H9 (cell line): Measurements from ENCODE around the gene FEV. TPM values are rescaled to one million over a fixed set of nuclear protein-coding genes. Genes with fewer than 3 reads are reported as not detected.

ENCODE experiments used
- DNase-seq: peaks from one replicate; pipeline ENCODE4 v3.0.0-alpha.2; 2017
- H2AFZ ChIP-seq: one replicate; pipeline ENCODE4 v1.6.1; 2013; ENCODE audit warnings: mild to moderate bottlenecking, low read length, control low read depth, moderate library complexity
- H2AK5ac ChIP-seq: 2 replicates; pipeline ENCODE4 v1.6.1; 2013; ENCODE audit warnings: low read length, control low read depth, mixed read lengths; ENCODE audit not compliant: insufficient read length
- H2BK120ac ChIP-seq: one replicate; pipeline ENCODE4 v1.6.1; 2013; ENCODE audit warnings: low read depth, mild to moderate bottlenecking, low read length, control low read depth, inconsistent platforms; ENCODE audit not compliant: poor library complexity, severe bottlenecking
- H2BK12ac ChIP-seq: 2 replicates; pipeline ENCODE4 v1.6.1; 2013; ENCODE audit warnings: low read length, control low read depth, mixed read lengths, low read depth; ENCODE audit not compliant: insufficient read length
- H2BK15ac ChIP-seq: 2 replicates; pipeline ENCODE4 v1.6.1; 2013; ENCODE audit warnings: low read depth, low read length, control low read depth
- H2BK20ac ChIP-seq: one replicate; pipeline ENCODE4 v1.6.1; 2013; ENCODE audit warnings: low read depth, mild to moderate bottlenecking, low read length, control low read depth, inconsistent platforms; ENCODE audit not compliant: poor library complexity, severe bottlenecking
- H2BK5ac ChIP-seq: 2 replicates; pipeline ENCODE4 v1.6.1; 2013; ENCODE audit warnings: low read length, control low read depth, mixed read lengths; ENCODE audit not compliant: insufficient read length
- H3K14ac ChIP-seq: 2 replicates; pipeline ENCODE4 v1.6.1; 2013; ENCODE audit warnings: low read length, control low read depth; ENCODE audit not compliant: insufficient read depth
- H3K18ac ChIP-seq: 2 replicates; pipeline ENCODE4 v1.6.1; 2013; ENCODE audit warnings: low read depth, mild to moderate bottlenecking, mixed read lengths, low read length, control low read depth; ENCODE audit not compliant: insufficient read length
- H3K23ac ChIP-seq: 2 replicates; pipeline ENCODE4 v1.6.1; 2013; ENCODE audit warnings: low read length, control low read depth, mixed read lengths, low read depth; ENCODE audit not compliant: insufficient read length
- H3K23me2 ChIP-seq: 2 replicates; pipeline ENCODE4 v1.6.1; 2013; ENCODE audit warnings: low read depth, mild to moderate bottlenecking, mixed read lengths, low read length, control low read depth; ENCODE audit not compliant: insufficient read length, poor library complexity, severe bottlenecking
- H3K27ac ChIP-seq: 2 replicates; pipeline ENCODE4 v1.5.1; 2013; ENCODE audit warnings: low read length, control low read depth, mixed read lengths, low read depth; ENCODE audit not compliant: insufficient read length
- H3K27me3 ChIP-seq: 2 replicates; pipeline ENCODE4 v1.6.1; 2013; ENCODE audit warnings: low read length, control low read depth, inconsistent platforms; ENCODE audit not compliant: insufficient read depth
- H3K4ac ChIP-seq: 2 replicates; pipeline ENCODE4 v1.6.1; 2013; ENCODE audit warnings: low read depth, mild to moderate bottlenecking, control low read depth, inconsistent platforms, low read length, moderate library complexity
- H3K4me1 ChIP-seq: 2 replicates; pipeline ENCODE4 v1.6.1; 2013; ENCODE audit warnings: low read length, control low read depth, inconsistent platforms; ENCODE audit not compliant: insufficient read depth
- H3K4me2 ChIP-seq: 2 replicates; pipeline ENCODE4 v1.6.1; 2013; ENCODE audit warnings: low read length, control low read depth, mixed read lengths; ENCODE audit not compliant: insufficient read length, insufficient read depth
- H3K56ac ChIP-seq: 2 replicates; pipeline ENCODE4 v1.6.1; 2013; ENCODE audit warnings: low read depth, mild to moderate bottlenecking, mixed read lengths, low read length, control low read depth; ENCODE audit not compliant: insufficient read length
- H3K79me1 ChIP-seq: 2 replicates; pipeline ENCODE4 v1.6.1; 2013; ENCODE audit warnings: low read depth, mild to moderate bottlenecking, moderate library complexity, low read length, control low read depth, inconsistent platforms; ENCODE audit not compliant: insufficient read depth, poor library complexity, severe bottlenecking
- H3K79me2 ChIP-seq: 2 replicates; pipeline ENCODE4 v1.6.1; 2013; ENCODE audit warnings: low read length, control low read depth, inconsistent platforms; ENCODE audit not compliant: insufficient read depth
- H3K9ac ChIP-seq: 2 replicates; pipeline ENCODE4 v1.6.1; 2013; ENCODE audit warnings: low read length, control low read depth, mixed read lengths; ENCODE audit not compliant: insufficient read length; ENCODE audit errors: extremely low read depth
- H3K9me3 ChIP-seq: one replicate; pipeline ENCODE4 v1.6.1; 2013; ENCODE audit warnings: low read depth, low read length, inconsistent platforms; ENCODE audit not compliant: control insufficient read depth
- H3T11ph ChIP-seq: one replicate; pipeline ENCODE4 v1.6.1; 2013; ENCODE audit warnings: mild to moderate bottlenecking, low read length, control low read depth, inconsistent platforms
- H4K20me1 ChIP-seq: one replicate; pipeline ENCODE4 v1.6.1; 2013; ENCODE audit not compliant: control insufficient read depth, insufficient read length, insufficient read depth
- H4K5ac ChIP-seq: 2 replicates; pipeline ENCODE4 v1.6.1; 2013; ENCODE audit warnings: low read depth, mild to moderate bottlenecking, mixed read lengths, low read length, control low read depth; ENCODE audit not compliant: insufficient read length
- H4K8ac ChIP-seq: replicated peaks from 2 replicates; pipeline ENCODE4 v1.6.1; 2013; ENCODE audit warnings: low read length, control low read depth, mixed read lengths, low read depth; ENCODE audit not compliant: insufficient read length
- H4K91ac ChIP-seq: 2 replicates; pipeline ENCODE4 v1.6.1; 2013; ENCODE audit warnings: low read depth, mild to moderate bottlenecking, moderate library complexity, mixed read lengths, low read length, control low read depth; ENCODE audit not compliant: insufficient read length
- H3K27ac Mint-ChIP-seq, 3 experiments: 2 replicates in 2 of 3; 3 replicates in 1 of 3; pipeline ENCODE4 v1.8.0; 2020 to 2021; ENCODE audit warnings: mixed read lengths in 3 of 3, mild to moderate bottlenecking in 1 of 3, moderate library complexity in 1 of 3
- H3K27me3 Mint-ChIP-seq: 2 replicates; pipeline ENCODE4 v1.8.0; 2021; ENCODE audit warnings: low read depth, mild to moderate bottlenecking, moderate library complexity, mixed read lengths
- H3K36me3 Mint-ChIP-seq, 3 experiments: 2 replicates in 2 of 3; 3 replicates in 1 of 3; pipeline ENCODE4 v1.8.0; 2020 to 2021; ENCODE audit warnings: low read depth in 3 of 3, mixed read lengths in 3 of 3; ENCODE audit not compliant: insufficient read depth in 1 of 3
- H3K4me1 Mint-ChIP-seq, 2 experiments: 2 replicates each; pipeline ENCODE4 v1.8.0; 2020; ENCODE audit warnings: mixed read lengths in 2 of 2
- H3K4me3 Mint-ChIP-seq, 2 experiments: 2 replicates in 1 of 2; 3 replicates in 1 of 2; pipeline ENCODE4 v1.8.0; 2020 to 2021; ENCODE audit warnings: mild to moderate bottlenecking in 2 of 2, mixed read lengths in 2 of 2, moderate library complexity in 1 of 2
- H3K9me3 Mint-ChIP-seq, 2 experiments: 2 replicates in 1 of 2; 3 replicates in 1 of 2; pipeline ENCODE4 v1.8.0; 2020; ENCODE audit warnings: mild to moderate bottlenecking in 2 of 2, mixed read lengths in 2 of 2, moderate library complexity in 1 of 2
- WGBS: extraction: QIAGEN DNeasy Blood & Tissue Kit; methylation state at CpG from one replicate; pipeline ENCODE4 v1.1.7; 2013; ENCODE audit warnings: missing lambda C conversion rate, low lambda C conversion rate, mixed read lengths; ENCODE audit not compliant: insufficient read length; ENCODE audit errors: extremely low coverage; 5-methylcytosine and 5-hydroxymethylcytosine counted together
- long read RNA-seq: library from polyadenylated mRNA; unstranded; transcript quantifications from one replicate; pipeline ENCODE4 v2.0.0, GENCODE V29; 2020
- total RNA-seq: library from RNA; stranded (reverse); gene quantifications from 2 replicates; pipeline ENCODE4 v1.2.1, GENCODE V29; 2021
- TF ChIP-seq, protein P1 (sequence below): fragments of 200-600 bp; sonication (generic); conservative IDR thresholded peaks from 3 replicates; pipeline ENCODE4 v1.8.0; 2021; ENCODE audit warnings: antibody characterized with exemption, mild to moderate bottlenecking

The FEV gene
- not detected in 2 replicates for total RNA-seq
- long read RNA-seq = 0 reads

DNA sequence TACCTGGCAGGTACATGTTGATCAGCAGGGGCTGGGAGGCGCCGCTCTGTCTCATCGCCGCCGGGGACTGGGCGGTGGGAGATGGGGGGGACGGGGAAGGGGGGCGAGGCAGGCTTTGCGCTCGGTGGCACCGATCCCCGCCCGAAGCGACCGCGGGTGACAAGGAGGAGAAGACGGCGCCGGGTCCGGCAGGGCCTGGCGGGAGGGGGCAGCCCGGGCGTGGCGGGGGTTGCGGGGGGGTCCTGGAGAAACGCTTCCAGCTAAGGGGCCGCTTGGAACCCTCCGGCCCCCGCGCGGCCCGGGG is at the start of gene FEV:
Gene FEV, minus strand, starts transcription at position 164 of the 304 bp plus-strand sequence. Its CDS starts 109 bp downstream, at position 55.
- Histone ChIP-seq H3K56ac (no peak within 1 kb of the TSS), H2BK5ac (no peak within 1 kb of the TSS), H3K4ac (no peak within 1 kb of the TSS), H3K9me3 (no peaks in the 10 kb centered on the region), H2AK5ac (no peak within 1 kb of the TSS), H3K4me2 (peak within 1 kb of the TSS; percentile 42), H3K79me1 (no peaks in the 10 kb centered on the region), H3K79me2 (no peaks in the 10 kb centered on the region), H4K91ac (no peak within 1 kb of the TSS), H3K23me2 (peaks cover 16% of the 10 kb centered on the region), H4K20me1 (no peaks in the 10 kb centered on the region), H2BK120ac (no peak within 1 kb of the TSS), H2AFZ (no peak within 1 kb of the TSS), H3K27ac (no peak within 1 kb of the TSS), H3K4me1 (no peaks in the 10 kb centered on the region; the same call in 1 of the 2 replicates), H3T11ph (no peak within 1 kb of the TSS), H2BK15ac (no peak within 1 kb of the TSS), H4K8ac (no peak within 1 kb of the TSS), H3K9ac (no peak within 1 kb of the TSS), H3K18ac (no peak within 1 kb of the TSS), H3K23ac (no peak within 1 kb of the TSS), H2BK20ac (no peak within 1 kb of the TSS), H2BK12ac (no peak within 1 kb of the TSS), H4K5ac (no peak within 1 kb of the TSS), H3K27me3 (peaks cover 89% of the 10 kb centered on the region), H3K14ac (no peak within 1 kb of the TSS)
- Mint-ChIP-seq H3K9me3 (peaks cover 2 to 6% of the 10 kb centered on the region in 2 experiments; a peak in 2 of 5 replicates), H3K36me3 (peaks cover 0 to 3% (median 0%) of the 10 kb centered on the region in 3 experiments; a peak in 1 of 7 replicates), H3K4me3 (peak within 1 kb of the TSS; percentile 45 to 82), H3K27ac (no peak within 1 kb of the TSS), H3K4me1 (peaks cover 10 to 29% of the 10 kb centered on the region in 2 experiments), H3K27me3 (peaks cover 99% of the 10 kb centered on the region)
- DNase-seq = no peak
- no CpG with 5 or more reads among the region's 32 CpGs for WGBS
- TF ChIP-seq, protein P1, sequence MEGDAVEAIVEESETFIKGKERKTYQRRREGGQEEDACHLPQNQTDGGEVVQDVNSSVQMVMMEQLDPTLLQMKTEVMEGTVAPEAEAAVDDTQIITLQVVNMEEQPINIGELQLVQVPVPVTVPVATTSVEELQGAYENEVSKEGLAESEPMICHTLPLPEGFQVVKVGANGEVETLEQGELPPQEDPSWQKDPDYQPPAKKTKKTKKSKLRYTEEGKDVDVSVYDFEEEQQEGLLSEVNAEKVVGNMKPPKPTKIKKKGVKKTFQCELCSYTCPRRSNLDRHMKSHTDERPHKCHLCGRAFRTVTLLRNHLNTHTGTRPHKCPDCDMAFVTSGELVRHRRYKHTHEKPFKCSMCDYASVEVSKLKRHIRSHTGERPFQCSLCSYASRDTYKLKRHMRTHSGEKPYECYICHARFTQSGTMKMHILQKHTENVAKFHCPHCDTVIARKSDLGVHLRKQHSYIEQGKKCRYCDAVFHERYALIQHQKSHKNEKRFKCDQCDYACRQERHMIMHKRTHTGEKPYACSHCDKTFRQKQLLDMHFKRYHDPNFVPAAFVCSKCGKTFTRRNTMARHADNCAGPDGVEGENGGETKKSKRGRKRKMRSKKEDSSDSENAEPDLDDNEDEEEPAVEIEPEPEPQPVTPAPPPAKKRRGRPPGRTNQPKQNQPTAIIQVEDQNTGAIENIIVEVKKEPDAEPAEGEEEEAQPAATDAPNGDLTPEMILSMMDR = no peak
